ENCODE results near the gene RPS6KA2. TPM values are rescaled to one million over a fixed set of nuclear protein-coding genes. Genes with fewer than 3 reads are reported as not detected.

Gene RPS6KA2
- total RNA-seq, 1 experiment from 2014 or later, result 4.1 TPM

GRCh38 chr6:166413491-166413951 lies 213.5 kb downstream of the RPS6KA2 start:
- H3K9me3 ChIP-seq (ENCODE audit: control insufficient read depth, insufficient read depth, low read depth, low read length), result no peaks in the 10 kb centered on the region
- H3K4me3 ChIP-seq (ENCODE audit: low read depth in 2 of 2, low read length in 2 of 2), result no peak overlapping the region
- H3K27me3 ChIP-seq (ENCODE audit: control insufficient read depth, insufficient read depth, low read length), result no peaks in the 10 kb centered on the region
- ChIA-PET CTCF (no interaction called here), POLR2A (interaction anchor here (0.6 kb wide), 1 partner anchor 143 kb away, joined by 3 read pairs; no protein-coding TSS in a partner anchor)
- TF ChIP-seq REST (IDR thresholded peaks at IDR 0.05; ENCODE audit: insufficient read depth in 1 of 2, low read depth in 2 of 2, low read length in 1 of 2) (no peak), POLR2AphosphoS5 (IDR thresholded peaks at IDR 0.05; ENCODE audit: low read depth, low read length) (no peak), TCF7L2 (IDR thresholded peaks at IDR 0.05; ENCODE audit: low read depth, low read length) (no peak), CTCF (IDR thresholded peaks at IDR 0.05) (no peak), SIN3A (IDR thresholded peaks at IDR 0.05; ENCODE audit: borderline replicate concordance, insufficient read depth, low read depth, low read length) (no peak)
- intact Hi-C loops (cut with micrococcal nuclease; ENCODE audit: unreplicated experiment) (no loop called here), in situ Hi-C loops (cut with HindIII; ENCODE audit: low pct_unique_long_range_greater_than_20kb, low sequenced_read_pairs) (no loop called here)
- no peaks in the 10 kb centered on the region for H3K4me1 ChIP-seq (ENCODE audit: control insufficient read depth, insufficient read depth, low read length)
- H3K27ac ChIP-seq (ENCODE audit: low read length), result no peak overlapping the region
- ATAC-seq (no peak), DNase-seq (ENCODE audit: low read depth, low spot score) (no peak)
- no TSS peak for BruUV-seq (replicated peaks)
- no peaks in the 10 kb centered on the region for H3K36me3 ChIP-seq (ENCODE audit: control insufficient read depth, insufficient read depth, low read length)

DNA sequence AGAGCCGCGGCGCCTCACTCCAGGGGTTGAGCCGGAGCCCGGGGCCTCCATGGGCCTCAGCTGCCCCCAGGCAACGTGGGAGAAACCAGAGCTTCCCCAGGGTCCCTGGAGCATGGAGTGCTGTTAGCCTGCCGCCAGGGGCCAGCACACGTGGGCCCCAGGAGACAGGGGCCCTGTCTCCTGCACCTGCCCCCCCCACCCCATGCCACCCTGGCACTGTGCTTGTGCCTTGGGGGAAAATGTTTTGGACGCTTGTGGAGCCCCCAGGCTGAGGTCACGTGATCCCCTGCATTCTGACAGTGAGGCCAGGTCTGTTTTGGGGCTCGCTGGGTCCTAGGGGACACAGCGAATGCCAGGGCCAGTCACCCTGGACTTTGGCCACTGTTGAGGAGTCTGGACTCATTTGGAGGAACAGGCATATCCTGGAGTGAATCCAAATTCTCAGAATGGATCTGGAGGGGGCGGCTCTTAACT lies 214.1 kb downstream of the RPS6KA2 start:
- BruUV-seq (replicated peaks), result no TSS peak
- CTCF ChIA-PET, result no interaction called here

More for the DNA sequence above, 214.1 kb downstream of the RPS6KA2 start:
- Histone ChIP-seq H3K4me3 (ENCODE audit: low read depth in 2 of 2, low read length in 2 of 2) (no peak overlapping the region), H3K4me1 (ENCODE audit: control insufficient read depth, insufficient read depth, low read length) (no peaks in the 10 kb centered on the region), H3K9me3 (ENCODE audit: control insufficient read depth, insufficient read depth, low read depth, low read length) (no peaks in the 10 kb centered on the region), H3K27me3 (ENCODE audit: control insufficient read depth, insufficient read depth, low read length) (no peaks in the 10 kb centered on the region), H3K36me3 (ENCODE audit: control insufficient read depth, insufficient read depth, low read length) (no peaks in the 10 kb centered on the region), H3K27ac (ENCODE audit: low read length) (no peak overlapping the region)
- no peak for ATAC-seq
- TF ChIP-seq POLR2AphosphoS5 (IDR thresholded peaks at IDR 0.05; ENCODE audit: low read depth, low read length) (no peak), TCF7L2 (IDR thresholded peaks at IDR 0.05; ENCODE audit: low read depth, low read length) (no peak), CTCF (IDR thresholded peaks at IDR 0.05) (no peak), SIN3A (IDR thresholded peaks at IDR 0.05; ENCODE audit: borderline replicate concordance, insufficient read depth, low read depth, low read length) (no peak), REST (IDR thresholded peaks at IDR 0.05; ENCODE audit: insufficient read depth in 1 of 2, low read depth in 2 of 2, low read length in 1 of 2) (no peak)
- intact Hi-C loops (cut with micrococcal nuclease; ENCODE audit: unreplicated experiment), result no loop called here
- in situ Hi-C loops (cut with HindIII; ENCODE audit: low pct_unique_long_range_greater_than_20kb, low sequenced_read_pairs), result no loop called here
- no peak for DNase-seq (ENCODE audit: low read depth, low spot score)
- POLR2A ChIA-PET, result no interaction called here

Measured in Panc1 (cell line).